Stomach (tissue), 4 donors: Measurements from ENCODE around the gene PAOX.

Source experiments
- POLR2A ChIP-seq, 4 donors: fragments of 450-650 bp; IDR thresholded peaks; one replicate each; pipeline ENCODE4 v1.6.1; 2016; ENCODE audit warnings: antibody characterized with exemption in 4 of 4, control low read depth in 2 of 4, mild to moderate bottlenecking in 1 of 4, moderate library complexity in 1 of 4
- POLR2AphosphoS5 ChIP-seq, 3 donors: sonication (generic); formaldehyde crosslinking; IDR thresholded peaks; one replicate each; pipeline ENCODE4 v1.6.1; 2016; ENCODE audit warnings: antibody characterized with exemption in 3 of 3
- TF ChIP-seq, protein P1 (sequence below), 7 experiments: fragments of 450-650 bp in 4 of 7; fragments of 200-600 bp in 3 of 7; sonication (generic) in 3 of 7; IDR thresholded peaks; one replicate each; pipeline ENCODE4 v1.5.1; 2016 to 2019; ENCODE audit warnings: antibody characterized with exemption in 7 of 7, control low read depth in 2 of 7, mild to moderate bottlenecking in 1 of 7

DNA sequence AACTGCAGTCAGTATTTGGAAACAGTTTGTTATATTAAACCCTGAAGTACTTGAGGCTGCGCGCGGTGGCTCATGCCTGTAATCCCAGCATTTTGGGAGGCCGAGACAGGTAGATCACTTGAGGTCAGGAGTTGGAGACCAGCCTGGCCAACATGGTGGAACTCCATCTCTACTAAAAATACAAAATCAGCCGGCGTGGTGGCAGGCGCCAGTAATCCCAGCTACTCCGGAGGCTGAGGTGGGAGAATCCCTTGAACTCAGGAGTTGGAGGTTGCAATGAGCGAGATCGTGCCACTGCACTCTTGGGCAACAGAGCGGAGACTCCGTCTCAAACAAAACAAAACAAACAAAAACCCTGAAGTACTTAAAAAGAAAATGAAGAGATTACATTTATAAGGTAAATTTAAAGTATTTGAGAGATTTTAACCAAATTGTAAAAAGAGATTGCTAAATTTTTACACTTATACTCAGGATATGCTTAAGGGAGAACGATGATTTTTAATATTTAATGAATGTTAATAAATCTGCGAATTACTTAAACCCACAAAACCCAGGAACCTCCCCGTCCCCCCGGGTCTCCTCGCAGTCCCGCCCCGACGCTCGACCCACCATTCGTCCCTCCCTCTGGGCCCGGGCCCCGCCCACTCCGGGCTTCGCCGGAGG is 14.5 kb downstream of the PAOX start:
- TF ChIP-seq POLR2A (IDR thresholded peaks at IDR 0.05): no peak
- TF ChIP-seq, protein P1, sequence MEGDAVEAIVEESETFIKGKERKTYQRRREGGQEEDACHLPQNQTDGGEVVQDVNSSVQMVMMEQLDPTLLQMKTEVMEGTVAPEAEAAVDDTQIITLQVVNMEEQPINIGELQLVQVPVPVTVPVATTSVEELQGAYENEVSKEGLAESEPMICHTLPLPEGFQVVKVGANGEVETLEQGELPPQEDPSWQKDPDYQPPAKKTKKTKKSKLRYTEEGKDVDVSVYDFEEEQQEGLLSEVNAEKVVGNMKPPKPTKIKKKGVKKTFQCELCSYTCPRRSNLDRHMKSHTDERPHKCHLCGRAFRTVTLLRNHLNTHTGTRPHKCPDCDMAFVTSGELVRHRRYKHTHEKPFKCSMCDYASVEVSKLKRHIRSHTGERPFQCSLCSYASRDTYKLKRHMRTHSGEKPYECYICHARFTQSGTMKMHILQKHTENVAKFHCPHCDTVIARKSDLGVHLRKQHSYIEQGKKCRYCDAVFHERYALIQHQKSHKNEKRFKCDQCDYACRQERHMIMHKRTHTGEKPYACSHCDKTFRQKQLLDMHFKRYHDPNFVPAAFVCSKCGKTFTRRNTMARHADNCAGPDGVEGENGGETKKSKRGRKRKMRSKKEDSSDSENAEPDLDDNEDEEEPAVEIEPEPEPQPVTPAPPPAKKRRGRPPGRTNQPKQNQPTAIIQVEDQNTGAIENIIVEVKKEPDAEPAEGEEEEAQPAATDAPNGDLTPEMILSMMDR (IDR thresholded peaks at IDR 0.05): no peak
- TF ChIP-seq POLR2AphosphoS5 (IDR thresholded peaks at IDR 0.05): no peak
